PC-9 (cell line): ENCODE measurements around the gene ZCCHC7. TPM values are rescaled to one million over a fixed set of nuclear protein-coding genes. Genes with fewer than 3 reads are reported as not detected.

Experiments used
- BruUV-seq: library from RNA; stranded (reverse); fragments of 400-500 nt; replicated peaks from 2 replicates; lab custom pipeline; 2021; lab: Mats Ljungman, UMichigan
- CTCF ChIA-PET: fragments of 300-600 bp; sonication (Branson Sonifier 250); formaldehyde crosslinking; loops from one replicate; lab custom pipeline; 2022; ENCODE audit warnings: antibody characterized with exemption; lab: Charles Lee
- POLR2A ChIA-PET: fragments of 300-600 bp; sonication (Branson Sonifier 250); formaldehyde crosslinking; loops from one replicate; lab custom pipeline; 2022; ENCODE audit warnings: antibody characterized with exemption; ENCODE audit not compliant: unreplicated experiment; lab: Charles Lee
- DNase-seq, 2 experiments: peaks; one replicate each; pipeline versions ENCODE4 v3.0.0 to v3.0.0-alpha.2; 2015 to 2022; ENCODE audit warnings: mixed read lengths in 1 of 2
- H2AFZ ChIP-seq: fragments of 200-600 bp; sonication (generic); 2 replicates; pipeline ENCODE4 v1.8.1; 2017; ENCODE audit warnings: antibody characterized with exemption
- H3F3A ChIP-seq: fragments of 200-600 bp; sonication (generic); 2 replicates; pipeline ENCODE4 v1.8.1; 2017; ENCODE audit warnings: antibody characterized with exemption, mild to moderate bottlenecking, low read depth; ENCODE audit not compliant: insufficient read depth
- H3K27ac ChIP-seq: fragments of 200-600 bp; sonication (generic); 2 replicates; pipeline ENCODE4 v1.6.1; 2016; ENCODE audit warnings: mixed run types
- H3K27me3 ChIP-seq: fragments of 200-600 bp; sonication (generic); 2 replicates; pipeline ENCODE4 v1.6.1; 2016; ENCODE audit warnings: low read depth, mixed run types; ENCODE audit not compliant: insufficient read depth
- H3K36me3 ChIP-seq: fragments of 200-600 bp; sonication (generic); 2 replicates; pipeline ENCODE4 v1.6.1; 2016; ENCODE audit warnings: low read depth, mixed run types
- H3K4me1 ChIP-seq: fragments of 200-600 bp; sonication (generic); replicated peaks from 2 replicates; pipeline ENCODE4 v1.6.1; 2016; ENCODE audit warnings: mixed run types; ENCODE audit not compliant: insufficient read depth
- H3K4me2 ChIP-seq: fragments of 200-600 bp; sonication (generic); 2 replicates; pipeline ENCODE4 v1.6.1; 2017; ENCODE audit warnings: mixed run types
- H3K4me3 ChIP-seq: fragments of 200-600 bp; sonication (generic); 2 replicates; pipeline ENCODE4 v1.6.1; 2016; ENCODE audit warnings: mixed run types
- H3K79me2 ChIP-seq: fragments of 200-600 bp; sonication (generic); 2 replicates; pipeline ENCODE4 v1.6.1; 2017; ENCODE audit warnings: low read depth, mixed run types
- H3K9me2 ChIP-seq: fragments of 200-600 bp; sonication (generic); 2 replicates; pipeline ENCODE4 v1.8.1; 2017; ENCODE audit warnings: mild to moderate bottlenecking; ENCODE audit not compliant: insufficient read depth
- H3K9me3 ChIP-seq: fragments of 200-600 bp; sonication (generic); 2 replicates; pipeline ENCODE4 v1.8.1; 2016; ENCODE audit warnings: low read depth; ENCODE audit not compliant: insufficient read depth
- H4K20me1 ChIP-seq: fragments of 200-600 bp; sonication (generic); 2 replicates; pipeline ENCODE4 v1.8.1; 2017; ENCODE audit not compliant: insufficient read depth
- EZH2 ChIP-seq: fragments of 200-600 bp; sonication (generic); IDR thresholded peaks from 2 replicates; pipeline ENCODE4 v1.8.0; 2017; ENCODE audit warnings: antibody characterized with exemption, low read depth
- intact Hi-C: fragments of 100-400 bp; cut with micrococcal nuclease; formaldehyde crosslinking; loops from one replicate; pipeline ENCODE4 v1.10.0; 2022; ENCODE audit not compliant: unreplicated experiment
- total RNA-seq: library from RNA; stranded (reverse); gene quantifications from 2 replicates; pipeline ENCODE4 v1.2.3, GENCODE V29; 2021
- TF ChIP-seq, protein P1 (sequence below): fragments of 200-600 bp; sonication (generic); conservative IDR thresholded peaks from 2 replicates; pipeline ENCODE4 v1.6.1; 2017; ENCODE audit warnings: mixed run types, antibody characterized with exemption, mild to moderate bottlenecking, moderate library complexity

Gene ZCCHC7
- total RNA-seq, 1 experiment from 2014 or later: 15.9 TPM

DNA sequence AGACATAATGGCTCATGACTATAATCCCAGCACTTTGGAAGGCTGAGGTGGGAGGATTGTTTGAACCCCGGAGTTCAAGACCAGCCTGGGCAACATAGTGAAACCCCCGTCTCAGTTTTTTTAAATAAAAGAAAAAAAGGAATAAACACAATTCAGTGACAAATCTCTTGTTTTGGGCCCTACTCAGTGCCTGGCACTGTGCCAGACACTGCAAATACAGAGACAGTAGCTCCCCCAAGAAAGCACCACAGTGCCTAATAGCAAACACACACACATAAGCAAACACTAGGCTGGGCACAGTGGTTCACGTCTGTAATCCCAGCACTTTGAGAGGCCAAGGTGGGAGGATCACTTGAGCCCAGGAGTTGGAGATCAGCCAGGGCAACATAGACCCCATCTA, 252.5 kb downstream of the ZCCHC7 start:
- no peak for DNase-seq
- ChIA-PET CTCF (no interaction called here), POLR2A (no interaction called here)
- H3K4me2 ChIP-seq: no peak overlapping the region
- no peaks in the 10 kb centered on the region for H3K79me2 ChIP-seq
- no peak overlapping the region for H3K4me3 ChIP-seq
- H3K36me3 ChIP-seq: no peaks in the 10 kb centered on the region
- no peaks in the 10 kb centered on the region for H3F3A ChIP-seq
- no peaks in the 10 kb centered on the region for H3K4me1 ChIP-seq
- no peaks in the 10 kb centered on the region for H3K9me3 ChIP-seq
- intact Hi-C loops: no loop called here
- no peak for TF ChIP-seq EZH2
- TF ChIP-seq, protein P1, sequence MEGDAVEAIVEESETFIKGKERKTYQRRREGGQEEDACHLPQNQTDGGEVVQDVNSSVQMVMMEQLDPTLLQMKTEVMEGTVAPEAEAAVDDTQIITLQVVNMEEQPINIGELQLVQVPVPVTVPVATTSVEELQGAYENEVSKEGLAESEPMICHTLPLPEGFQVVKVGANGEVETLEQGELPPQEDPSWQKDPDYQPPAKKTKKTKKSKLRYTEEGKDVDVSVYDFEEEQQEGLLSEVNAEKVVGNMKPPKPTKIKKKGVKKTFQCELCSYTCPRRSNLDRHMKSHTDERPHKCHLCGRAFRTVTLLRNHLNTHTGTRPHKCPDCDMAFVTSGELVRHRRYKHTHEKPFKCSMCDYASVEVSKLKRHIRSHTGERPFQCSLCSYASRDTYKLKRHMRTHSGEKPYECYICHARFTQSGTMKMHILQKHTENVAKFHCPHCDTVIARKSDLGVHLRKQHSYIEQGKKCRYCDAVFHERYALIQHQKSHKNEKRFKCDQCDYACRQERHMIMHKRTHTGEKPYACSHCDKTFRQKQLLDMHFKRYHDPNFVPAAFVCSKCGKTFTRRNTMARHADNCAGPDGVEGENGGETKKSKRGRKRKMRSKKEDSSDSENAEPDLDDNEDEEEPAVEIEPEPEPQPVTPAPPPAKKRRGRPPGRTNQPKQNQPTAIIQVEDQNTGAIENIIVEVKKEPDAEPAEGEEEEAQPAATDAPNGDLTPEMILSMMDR: no peak
- no peak overlapping the region for H2AFZ ChIP-seq
- H3K27me3 ChIP-seq: no peaks in the 10 kb centered on the region
- H3K27ac ChIP-seq: no peak overlapping the region
- no peaks in the 10 kb centered on the region for H4K20me1 ChIP-seq
- H3K9me2 ChIP-seq: no peaks in the 10 kb centered on the region
- no TSS peak for BruUV-seq

DNA sequence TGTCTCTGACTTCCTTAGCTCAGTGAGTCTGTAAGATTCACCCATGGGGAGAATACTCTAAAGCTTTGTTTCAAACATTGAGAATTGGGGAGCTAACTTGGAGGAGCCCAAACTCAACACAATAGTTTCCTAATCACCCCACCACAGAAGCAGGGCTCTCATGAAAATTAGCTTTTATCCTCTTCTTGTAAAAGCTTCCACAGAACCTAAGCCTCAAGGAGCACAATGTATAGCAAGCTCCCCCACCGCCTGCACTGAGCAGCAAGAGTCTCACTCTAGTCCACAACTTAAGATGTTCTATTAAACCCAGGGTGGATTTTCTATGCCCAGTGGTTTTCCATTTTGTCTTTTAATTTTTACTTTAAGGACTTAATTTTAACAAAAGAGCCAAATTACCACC, 253.2 kb downstream of the ZCCHC7 start:
- no peaks in the 10 kb centered on the region for H3F3A ChIP-seq
- no peaks in the 10 kb centered on the region for H3K27me3 ChIP-seq
- no peak for TF ChIP-seq EZH2
- TF ChIP-seq, protein P1: no peak
- no peak overlapping the region for H3K4me3 ChIP-seq
- no TSS peak for BruUV-seq
- H3K36me3 ChIP-seq: no peaks in the 10 kb centered on the region
- no peak for DNase-seq
- no peaks in the 10 kb centered on the region for H3K9me3 ChIP-seq
- intact Hi-C loops: no loop called here
- H4K20me1 ChIP-seq: no peaks in the 10 kb centered on the region
- H2AFZ ChIP-seq: no peak overlapping the region
- CTCF ChIA-PET: no interaction called here
- H3K9me2 ChIP-seq: no peaks in the 10 kb centered on the region
- H3K4me2 ChIP-seq: no peak overlapping the region
- no peaks in the 10 kb centered on the region for H3K4me1 ChIP-seq
- POLR2A ChIA-PET: no interaction called here
- H3K27ac ChIP-seq: no peak overlapping the region
- no peaks in the 10 kb centered on the region for H3K79me2 ChIP-seq

DNA sequence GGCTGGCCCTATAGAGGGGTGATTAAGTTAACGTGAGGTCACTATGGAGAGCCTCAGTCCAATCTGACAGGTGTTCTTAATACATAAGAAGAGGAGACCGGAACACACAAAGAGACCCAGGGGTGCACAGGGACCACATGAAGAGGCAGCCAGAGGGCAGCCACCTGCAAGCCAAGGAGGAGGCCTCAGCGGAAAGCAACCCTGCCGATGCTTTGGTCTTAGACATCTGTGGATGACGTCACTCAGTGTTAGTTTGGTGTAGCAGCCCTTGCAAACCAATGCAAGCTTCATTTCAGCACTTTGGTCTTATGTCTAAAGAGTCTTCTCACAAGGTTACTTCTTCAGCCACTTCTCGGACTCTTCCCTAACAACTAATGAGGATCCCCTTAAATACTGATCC, 254.5 kb downstream of the ZCCHC7 start:
- no peak overlapping the region for H3K4me3 ChIP-seq
- H3K36me3 ChIP-seq: no peaks in the 10 kb centered on the region
- no peaks in the 10 kb centered on the region for H3K9me3 ChIP-seq
- H3K27me3 ChIP-seq: no peaks in the 10 kb centered on the region
- no peaks in the 10 kb centered on the region for H3F3A ChIP-seq
- no peaks in the 10 kb centered on the region for H3K4me1 ChIP-seq
- intact Hi-C loops: no loop called here
- no peak overlapping the region for H2AFZ ChIP-seq
- H3K9me2 ChIP-seq: no peaks in the 10 kb centered on the region
- H3K27ac ChIP-seq: no peak overlapping the region
- DNase-seq: no peak
- POLR2A ChIA-PET: no interaction called here
- CTCF ChIA-PET: no interaction called here
- no TSS peak for BruUV-seq
- no peaks in the 10 kb centered on the region for H4K20me1 ChIP-seq
- no peak overlapping the region for H3K4me2 ChIP-seq
- no peak for TF ChIP-seq EZH2
- TF ChIP-seq, protein P1: no peak
- no peaks in the 10 kb centered on the region for H3K79me2 ChIP-seq
